GM15510 (cell line): Measurements from ENCODE around the gene RIOX2.

Experiments
- POLR2A ChIP-seq: IDR thresholded peaks from 3 replicates; pipeline ENCODE4 v1.6.1; 2011; ENCODE audit warnings: borderline replicate concordance; ENCODE audit not compliant: insufficient read length; ENCODE audit errors: extremely low read depth

The RIOX2 gene

GRCh38 chr3:97916576-97916975 is 55.7 kb downstream of the RIOX2 start:
- TF ChIP-seq POLR2A = no peak

GRCh38 chr3:97914388-97914787 is 57.8 kb downstream of the RIOX2 start:
- no peak for TF ChIP-seq POLR2A

GRCh38 chr3:97911459-97911858 is 60.8 kb downstream of the RIOX2 start:
- TF ChIP-seq POLR2A = no peak

GRCh38 chr3:97910931-97911351 is 61.3 kb downstream of the RIOX2 start:
- no peak for TF ChIP-seq POLR2A

DNA sequence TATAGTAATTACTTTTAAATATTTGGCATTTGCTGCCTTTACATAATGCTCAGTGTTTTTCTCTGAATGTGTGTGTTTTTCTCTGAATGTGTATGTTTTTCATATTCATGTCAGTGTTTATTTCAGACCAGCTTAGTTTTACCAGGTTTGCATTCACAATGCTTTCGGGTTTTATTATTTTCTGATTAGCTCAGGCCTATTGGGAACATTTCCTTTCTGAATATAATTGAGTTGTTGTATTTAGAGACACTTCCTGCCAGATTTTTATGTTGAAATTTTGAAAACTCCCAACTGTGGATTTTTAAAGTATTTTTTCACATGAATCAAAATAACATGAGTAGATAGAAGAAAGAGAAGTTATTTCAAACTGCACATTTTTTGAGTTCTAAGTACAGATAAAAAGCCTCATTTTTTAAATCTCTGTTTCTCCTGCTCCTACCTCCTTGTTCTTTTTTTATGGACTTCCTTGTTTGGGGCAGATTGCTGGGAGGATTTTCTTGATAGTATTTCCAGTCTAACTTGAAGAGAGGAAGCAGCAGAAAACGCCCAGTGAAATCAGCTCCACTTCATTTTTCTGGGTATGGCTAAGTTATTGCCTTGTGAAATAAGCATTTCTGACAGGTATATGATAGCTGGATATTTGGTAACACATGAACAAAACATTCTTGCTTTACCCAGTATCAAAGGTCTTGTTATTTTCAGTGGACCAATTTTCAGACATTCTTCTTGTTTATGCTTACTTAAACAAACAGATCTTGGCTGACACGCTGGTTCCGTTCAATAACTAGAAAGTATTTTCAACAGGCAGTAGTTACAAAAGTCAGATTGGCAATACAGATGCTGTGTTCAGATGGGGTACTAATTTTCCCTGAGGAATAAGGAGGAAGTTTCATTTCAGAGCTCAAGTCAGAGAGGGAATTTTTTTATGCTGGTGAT is 70.7 kb downstream of the RIOX2 start:
- TF ChIP-seq POLR2A = no peak

DNA sequence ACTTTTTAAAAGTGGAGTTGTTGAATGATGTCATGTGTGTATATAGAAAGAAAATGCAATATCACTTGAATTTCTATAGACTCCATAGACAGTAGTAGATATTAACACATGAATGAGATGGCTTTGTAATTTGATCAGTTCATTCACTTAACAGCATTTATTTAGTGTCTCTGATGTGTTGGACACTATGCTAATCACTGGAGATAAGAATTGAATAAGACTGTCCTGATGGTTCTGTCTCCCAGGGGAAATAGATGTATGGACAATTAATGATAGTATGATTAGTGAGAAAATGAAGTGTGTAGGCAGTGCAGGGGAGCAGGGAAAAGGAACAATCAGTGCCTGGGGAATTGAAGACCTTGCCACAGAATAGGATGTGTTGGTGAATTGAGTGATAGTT is 72.9 kb downstream of the RIOX2 start:
- no peak for TF ChIP-seq POLR2A

GRCh38 chr3:97896547-97896946 is 75.7 kb downstream of the RIOX2 start:
- TF ChIP-seq POLR2A = no peak

GRCh38 chr3:97896129-97896528 is 76.1 kb downstream of the RIOX2 start:
- TF ChIP-seq POLR2A = no peak

- TF ChIP-seq POLR2A = no peak
Observed at GRCh38 chr3:97895216-97895615, 77.0 kb downstream of the RIOX2 start.

GRCh38 chr3:97892852-97893251 is 79.4 kb downstream of the RIOX2 start:
- TF ChIP-seq POLR2A = no peak
